ENCODE measurements around the gene MFSD12. TPM values are rescaled to one million over a fixed set of nuclear protein-coding genes. Genes with fewer than 3 reads are reported as not detected.

MFSD12 gene
- total and polyA plus RNA-seq, 8 donors = 32.2 to 90.2 (median 46.7) TPM

GRCh38 chr19:3527238-3527910, 30.0 kb downstream of the MFSD12 start:
- intact Hi-C loops (cut with DNase I) = no loop called here
- peaks cover 0 to 78% of the 10 kb centered on the region in 2 donors for H3K36me3 ChIP-seq
- no peaks in the 10 kb centered on the region for H3K4me1 ChIP-seq
- no peaks in the 10 kb centered on the region for H3K9me3 ChIP-seq
- no peak for TF ChIP-seq CTCF (IDR thresholded peaks at IDR 0.05)
- DNase-seq (no peak), ATAC-seq (no peak)
- no peaks in the 10 kb centered on the region for H3K27me3 ChIP-seq
- no peak overlapping the region for H3K27ac ChIP-seq
- no peak overlapping the region for H3K4me3 ChIP-seq

- no peak overlapping the region for H3K27ac ChIP-seq
- intact Hi-C loops (cut with DNase I) = no loop called here
- ATAC-seq (no peak), DNase-seq (no peak)
- TF ChIP-seq CTCF (IDR thresholded peaks at IDR 0.05) = no peak
- no peaks in the 10 kb centered on the region for H3K4me1 ChIP-seq
- H3K4me3 ChIP-seq = no peak overlapping the region
- H3K9me3 ChIP-seq = no peaks in the 10 kb centered on the region
- H3K27me3 ChIP-seq = no peaks in the 10 kb centered on the region
- H3K36me3 ChIP-seq = peaks cover 0 to 78% of the 10 kb centered on the region in 2 donors
Measured at GRCh38 chr19:3526507-3527237, 30.7 kb downstream of the MFSD12 start.

- Histone ChIP-seq H3K9me3 (no peaks in the 10 kb centered on the region), H3K27ac (no peak overlapping the region), H3K4me1 (no peaks in the 10 kb centered on the region), H3K36me3 (peaks cover 0 to 80% of the 10 kb centered on the region in 2 donors), H3K4me3 (no peak overlapping the region), H3K27me3 (no peaks in the 10 kb centered on the region)
- intact Hi-C loops (cut with DNase I) = no loop called here
- DNase-seq (no peak), ATAC-seq (no peak)
- no peak for TF ChIP-seq CTCF (IDR thresholded peaks at IDR 0.05)
Measured at GRCh38 chr19:3524904-3525451, 32.4 kb downstream of the MFSD12 start.

- Histone ChIP-seq H3K36me3 (peaks cover 0 to 87% of the 10 kb centered on the region in 2 donors), H3K27ac (no peak overlapping the region), H3K9me3 (no peaks in the 10 kb centered on the region), H3K27me3 (no peaks in the 10 kb centered on the region), H3K4me1 (no peaks in the 10 kb centered on the region), H3K4me3 (no peak overlapping the region)
- no peak for TF ChIP-seq CTCF (IDR thresholded peaks at IDR 0.05)
- DNase-seq (no peak), ATAC-seq (no peak)
- intact Hi-C loops (cut with DNase I) = no loop called here
Measured at GRCh38 chr19:3524078-3524842, 33.1 kb downstream of the MFSD12 start.

Data from left lung (tissue), 10 donors.